GM18498 (cell line): ENCODE results near the gene DPP9.
"Not testable (repeated sequence)": the region's sequence is repeated elsewhere in the genome, so short reads cannot be mapped to it uniquely, and the experiment has no call there.

ENCODE experiments used
- ATAC-seq: cut with Tn5 transposase; IDR thresholded peaks from one replicate; pipeline ENCODE4 v1.9.1; 2021; ENCODE audit warnings: mild to moderate bottlenecking, moderate library complexity; ENCODE audit not compliant: unreplicated experiment

The DPP9 gene

GRCh38 chr19:4723595-4724514 is at the start of gene DPP9:
TSS of gene DPP9 (minus strand) at chr19:4723842. CDS start at chr19:4719906, 3,936 bp downstream.
- peak; percentile 90 for ATAC-seq

- no peak for ATAC-seq
Measured at GRCh38 chr19:4773047-4773640, 49.5 kb upstream of the DPP9 start.

- ATAC-seq, result no peak
Measured at GRCh38 chr19:4772566-4772965, 48.9 kb upstream of the DPP9 start.

GRCh38 chr19:4768934-4769777 is 45.5 kb upstream of the DPP9 start:
- ATAC-seq, result no peak

GRCh38 chr19:4764393-4764660 is 40.7 kb upstream of the DPP9 start:
- ATAC-seq, result no peak

- ATAC-seq, result no peak
Measured at GRCh38 chr19:4763021-4763420, 39.4 kb upstream of the DPP9 start.

- ATAC-seq, result no peak
Measured at GRCh38 chr19:4760285-4760650, 36.6 kb upstream of the DPP9 start.

GRCh38 chr19:4759388-4760284 is 36.0 kb upstream of the DPP9 start:
- ATAC-seq, result peak; percentile 85

- no peak for ATAC-seq
Measured at GRCh38 chr19:4758659-4759058, 35.0 kb upstream of the DPP9 start.

- no peak for ATAC-seq
Measured at GRCh38 chr19:4758082-4758481, 34.4 kb upstream of the DPP9 start.

- ATAC-seq, result no peak
Measured at GRCh38 chr19:4755459-4755858, 31.8 kb upstream of the DPP9 start.

- ATAC-seq, result no peak
Measured at GRCh38 chr19:4754248-4754647, 30.6 kb upstream of the DPP9 start.

GRCh38 chr19:4749870-4750590 is 26.4 kb upstream of the DPP9 start:
- ATAC-seq, result no peak

- no peak for ATAC-seq
Measured at GRCh38 chr19:4748589-4748988, 24.9 kb upstream of the DPP9 start.

GRCh38 chr19:4748185-4748584 is 24.5 kb upstream of the DPP9 start:
- no peak for ATAC-seq

- ATAC-seq, result no peak
Measured at GRCh38 chr19:4745986-4746385, 22.3 kb upstream of the DPP9 start.

- not testable (repeated sequence) for ATAC-seq
Measured at GRCh38 chr19:4745175-4745574, 21.5 kb upstream of the DPP9 start.

- no peak for ATAC-seq
Measured at GRCh38 chr19:4744451-4745174, 21.0 kb upstream of the DPP9 start.
